HepG2 (cell line): Measurements from ENCODE around the gene C9orf85. TPM values are rescaled to one million over a fixed set of nuclear protein-coding genes. Genes with fewer than 3 reads are reported as not detected.

Experiments used
- FOXO4 ChIP-seq: sonication (generic); formaldehyde crosslinking; conservative IDR thresholded peaks from 2 replicates; pipeline ENCODE4 v1.8.1; 2023; ENCODE audit warnings: missing genetic modification reagents
- HMG20A ChIP-seq: IDR thresholded peaks from 2 replicates; pipeline ENCODE4 v1.6.1; 2016; ENCODE audit warnings: borderline replicate concordance
- HMGA1 ChIP-seq: sonication (generic); formaldehyde crosslinking; conservative IDR thresholded peaks from 2 replicates; pipeline ENCODE4 v1.4.0; 2020; ENCODE audit warnings: missing genetic modification reagents
- KLF9 ChIP-seq: IDR thresholded peaks from 2 replicates; pipeline ENCODE4 v1.6.1; 2016; ENCODE audit warnings: low read depth
- MEIS2 ChIP-seq: sonication (generic); formaldehyde crosslinking; IDR thresholded peaks from 2 replicates; pipeline ENCODE4 v1.9.0; 2021; ENCODE audit warnings: mild to moderate bottlenecking, missing genetic modification reagents
- MYC ChIP-seq: sonication (generic); formaldehyde crosslinking; IDR thresholded peaks from 2 replicates; pipeline ENCODE4 v1.9.0; 2021; ENCODE audit warnings: missing genetic modification reagents, borderline replicate concordance
- SMAD3 ChIP-seq: sonication (generic); formaldehyde crosslinking; IDR thresholded peaks from 2 replicates; pipeline ENCODE4 v1.4.0; 2020; ENCODE audit warnings: missing genetic modification reagents
- SNRNP70 ChIP-seq: fragments of 200-400 bp; formaldehyde crosslinking; IDR thresholded peaks from 2 replicates; pipeline ENCODE4 v1.6.1; 2017; ENCODE audit warnings: mild to moderate bottlenecking, low read depth, low read length, moderate library complexity
- ZNF619 ChIP-seq: sonication (generic); formaldehyde crosslinking; IDR thresholded peaks from 2 replicates; pipeline ENCODE4 v1.4.0; 2020; ENCODE audit warnings: mild to moderate bottlenecking, missing genetic modification reagents
- polyA plus RNA-seq, 8 experiments: library from polyadenylated mRNA; depleted of rRNA in 3 of 8; stranded (reverse) in 7 of 8; unstranded in 1 of 8; fragments of >200 nt; fragmentation: Illumina TruSeq in 4 of 8; extraction: Trizol in 4 of 8; gene quantifications; 2 replicates each; pipeline versions ENCODE4 v1.2.1 to v1.2.3, GENCODE V29; 2011 to 2016; ENCODE audit warnings: low read depth in 4 of 8, missing spikeins in 1 of 8, mixed read lengths in 1 of 8; ENCODE audit not compliant: insufficient read depth in 1 of 8
- total RNA-seq, 5 experiments: library from RNA; depleted of rRNA; stranded (reverse); fragments of >200 nt; fragmentation: Illumina TruSeq; extraction: Trizol; gene quantifications; 2 replicates each; pipeline ENCODE4 v1.2.3, GENCODE V29; 2016; ENCODE audit warnings: low read depth in 1 of 5
- TF ChIP-seq, protein P1 (sequence below): sonication (generic); formaldehyde crosslinking; IDR thresholded peaks from 2 replicates; pipeline ENCODE4 v1.5.0; 2020; ENCODE audit warnings: missing genetic modification reagents
- TF ChIP-seq, protein P2 (sequence below): sonication (generic); formaldehyde crosslinking; IDR thresholded peaks from 2 replicates; pipeline ENCODE4 v1.4.0; 2020; ENCODE audit warnings: missing genetic modification reagents

C9orf85 gene
- total and polyA plus RNA-seq, 2 of the 13 experiments (the other 11 are each of a cell fraction or from before 2014, with no cell fraction given): 9.9 to 13.9 TPM

DNA sequence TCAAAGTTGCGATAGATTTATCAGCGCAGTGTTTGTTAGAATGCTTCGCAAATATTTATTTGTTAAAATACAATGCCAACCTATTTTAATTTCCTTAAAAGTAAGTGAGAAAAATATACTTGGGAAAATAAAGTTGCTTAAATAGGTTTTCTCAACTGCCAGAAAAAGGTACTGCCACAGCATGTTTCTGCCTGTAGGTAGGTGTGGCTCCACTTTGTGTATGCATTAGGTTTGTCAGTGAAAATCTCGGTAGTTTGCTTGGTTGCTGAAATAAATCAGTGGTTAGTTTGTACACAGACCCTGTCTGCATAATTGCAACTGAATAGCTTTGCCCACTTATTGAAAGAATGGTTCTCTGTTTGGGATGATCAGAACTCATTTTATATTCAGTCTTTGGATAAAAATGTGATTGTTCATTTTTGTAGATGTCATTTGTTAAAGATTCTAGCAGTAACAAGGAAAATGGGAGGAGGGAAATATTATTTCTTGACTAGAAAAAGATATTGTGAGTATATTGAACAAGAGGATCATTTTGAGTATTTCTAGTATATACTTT, 25.7 kb downstream of the C9orf85 start (continued):
- TF ChIP-seq HMGA1 (no peak), MYC (CRISPR knock-in tag) (no peak), FOXO4 (CRISPR knock-in tag) (no peak), SNRNP70 (no peak), MEIS2 (no peak), ZNF619 (CRISPR knock-in tag) (no peak), KLF9 (CRISPR knock-in tag) (no peak), HMG20A (CRISPR knock-in tag) (no peak), SMAD3 (CRISPR knock-in tag) (no peak)
- TF ChIP-seq, protein P1, sequence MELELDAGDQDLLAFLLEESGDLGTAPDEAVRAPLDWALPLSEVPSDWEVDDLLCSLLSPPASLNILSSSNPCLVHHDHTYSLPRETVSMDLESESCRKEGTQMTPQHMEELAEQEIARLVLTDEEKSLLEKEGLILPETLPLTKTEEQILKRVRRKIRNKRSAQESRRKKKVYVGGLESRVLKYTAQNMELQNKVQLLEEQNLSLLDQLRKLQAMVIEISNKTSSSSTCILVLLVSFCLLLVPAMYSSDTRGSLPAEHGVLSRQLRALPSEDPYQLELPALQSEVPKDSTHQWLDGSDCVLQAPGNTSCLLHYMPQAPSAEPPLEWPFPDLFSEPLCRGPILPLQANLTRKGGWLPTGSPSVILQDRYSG (CRISPR knock-in tag): no peak
- TF ChIP-seq, protein P2, sequence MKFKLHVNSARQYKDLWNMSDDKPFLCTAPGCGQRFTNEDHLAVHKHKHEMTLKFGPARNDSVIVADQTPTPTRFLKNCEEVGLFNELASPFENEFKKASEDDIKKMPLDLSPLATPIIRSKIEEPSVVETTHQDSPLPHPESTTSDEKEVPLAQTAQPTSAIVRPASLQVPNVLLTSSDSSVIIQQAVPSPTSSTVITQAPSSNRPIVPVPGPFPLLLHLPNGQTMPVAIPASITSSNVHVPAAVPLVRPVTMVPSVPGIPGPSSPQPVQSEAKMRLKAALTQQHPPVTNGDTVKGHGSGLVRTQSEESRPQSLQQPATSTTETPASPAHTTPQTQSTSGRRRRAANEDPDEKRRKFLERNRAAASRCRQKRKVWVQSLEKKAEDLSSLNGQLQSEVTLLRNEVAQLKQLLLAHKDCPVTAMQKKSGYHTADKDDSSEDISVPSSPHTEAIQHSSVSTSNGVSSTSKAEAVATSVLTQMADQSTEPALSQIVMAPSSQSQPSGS: no peak
